H1 (cell line): ENCODE data around the gene CCDC28A. TPM values are rescaled to one million over a fixed set of nuclear protein-coding genes. Genes with fewer than 3 reads are reported as not detected.

ENCODE experiments used
- CTCF ChIA-PET: fragments of 300-600 bp; sonication (Branson Sonifier 250); formaldehyde crosslinking; loops from one replicate; lab custom pipeline; 2021; ENCODE audit not compliant: partially characterized antibody; lab: Charles Lee
- POLR2A ChIA-PET: fragments of 300-600 bp; sonication (Branson Sonifier 250); formaldehyde crosslinking; loops from one replicate; lab custom pipeline; 2021; ENCODE audit warnings: inconsistent platforms; ENCODE audit not compliant: partially characterized antibody; lab: Charles Lee
- DNase-seq, 2 experiments: peaks; one replicate each; pipeline versions ENCODE4 v3.0.0 to v3.0.0-alpha.2; 2010 to 2022; ENCODE audit warnings: low spot score in 2 of 2, low read depth in 1 of 2, mixed read lengths in 1 of 2
- FAIRE-seq: peaks from 2 replicates; lab custom pipeline; 2011; peaks lifted over from hg19 to GRCh38; lab: Jason Lieb, UNC
- H2AFZ ChIP-seq: 2 replicates; pipeline ENCODE4 v1.8.1; 2012; ENCODE audit warnings: low read length, inconsistent platforms
- H2AK5ac ChIP-seq: 2 replicates; pipeline ENCODE4 v1.6.1; 2013; ENCODE audit warnings: low read depth, low read length
- H2BK120ac ChIP-seq: replicated peaks from 2 replicates; pipeline ENCODE3; 2013; ENCODE audit warnings: low read depth, low read length, inconsistent platforms
- H2BK12ac ChIP-seq: 2 replicates; pipeline ENCODE4 v1.6.1; 2013; ENCODE audit warnings: low read depth, low read length
- H2BK15ac ChIP-seq: 2 replicates; pipeline ENCODE4 v1.6.1; 2013; ENCODE audit warnings: low read length
- H2BK20ac ChIP-seq: 2 replicates; pipeline ENCODE4 v1.6.1; 2013; ENCODE audit warnings: low read length
- H2BK5ac ChIP-seq: 2 replicates; pipeline ENCODE4 v1.6.1; 2013; ENCODE audit warnings: low read depth, low read length
- H3K14ac ChIP-seq: 2 replicates; pipeline ENCODE4 v1.6.1; 2013; ENCODE audit warnings: inconsistent platforms; ENCODE audit not compliant: insufficient read length
- H3K18ac ChIP-seq: 2 replicates; pipeline ENCODE4 v1.6.1; 2013; ENCODE audit warnings: low read length; ENCODE audit errors: extremely low read depth
- H3K23ac ChIP-seq: 2 replicates; pipeline ENCODE4 v1.6.1; 2013; ENCODE audit warnings: inconsistent platforms; ENCODE audit not compliant: insufficient read length
- H3K23me2 ChIP-seq: 2 replicates; pipeline ENCODE4 v1.6.1; 2013; ENCODE audit warnings: low read depth, low read length
- H3K27ac ChIP-seq: 2 replicates; pipeline ENCODE4 v1.6.1; 2011; ENCODE audit warnings: low read depth, low read length, inconsistent platforms
- H3K27me3 ChIP-seq, 4 experiments: replicated peaks in 1 of 4; 1 replicate in 1 of 4; 2 replicates in 3 of 4; pipeline versions ENCODE4 v1.6.1 to v1.8.1; 2011 to 2013; ENCODE audit warnings: low read length in 3 of 4, mild to moderate bottlenecking in 3 of 4, inconsistent platforms in 2 of 4, mixed read lengths in 2 of 4, moderate library complexity in 1 of 4; ENCODE audit not compliant: control insufficient read depth in 3 of 4, insufficient read depth in 3 of 4; ENCODE audit errors: extremely low read depth in 1 of 4
- H3K36me3 ChIP-seq, 4 experiments: 2 replicates each; pipeline versions ENCODE4 v1.6.1 to v1.8.1; 2011 to 2013; ENCODE audit warnings: mild to moderate bottlenecking in 4 of 4, low read length in 3 of 4, moderate library complexity in 2 of 4, control low read depth in 1 of 4, inconsistent platforms in 1 of 4; ENCODE audit not compliant: insufficient read depth in 4 of 4, control insufficient read depth in 2 of 4
- H3K4ac ChIP-seq: replicated peaks from 2 replicates; pipeline ENCODE3; 2013; ENCODE audit warnings: low read length, low read depth, mixed read lengths, inconsistent platforms; ENCODE audit not compliant: insufficient read length
- H3K4me1 ChIP-seq, 4 experiments: replicated peaks in 1 of 4; 1 replicate in 1 of 4; 2 replicates in 3 of 4; pipeline versions ENCODE4 v1.6.1 to v1.8.1; 2011 to 2013; ENCODE audit warnings: low read length in 3 of 4, inconsistent platforms in 2 of 4, mixed read lengths in 1 of 4; ENCODE audit not compliant: insufficient read depth in 4 of 4, control insufficient read depth in 3 of 4
- H3K4me2 ChIP-seq, 2 experiments: 2 replicates each; pipeline versions ENCODE4 v1.6.1 to v1.8.1; 2011 to 2013; ENCODE audit warnings: low read depth in 2 of 2, low read length in 2 of 2, control low read depth in 1 of 2, inconsistent platforms in 1 of 2, mild to moderate bottlenecking in 1 of 2; ENCODE audit not compliant: insufficient read depth in 1 of 2
- H3K4me3 ChIP-seq, 4 experiments: fragments of 200-600, 300-600 bp in 1 of 4; sonication (generic), shearing (Covaris generic), sonication (Bioruptor Twin) in 1 of 4; 2 replicates each; pipeline versions ENCODE4 v1.5.1 to v1.8.1; 2011 to 2016; ENCODE audit warnings: low read length in 4 of 4, low read depth in 3 of 4, control low read depth in 2 of 4, inconsistent platforms in 2 of 4, mild to moderate bottlenecking in 2 of 4, mixed read lengths in 1 of 4, moderate library complexity in 1 of 4; ENCODE audit not compliant: insufficient read depth in 2 of 4; ENCODE audit errors: extremely low read depth in 1 of 4
- H3K56ac ChIP-seq: replicated peaks from 2 replicates; pipeline ENCODE3; 2013; ENCODE audit warnings: low read depth, mild to moderate bottlenecking, mixed read lengths, low read length, inconsistent platforms; ENCODE audit not compliant: insufficient read length
- H3K79me1 ChIP-seq: 2 replicates; pipeline ENCODE4 v1.6.1; 2013; ENCODE audit warnings: low read depth, low read length, control low read depth
- H3K79me2 ChIP-seq, 2 experiments: 2 replicates each; pipeline versions ENCODE4 v1.6.1 to v1.8.1; 2012 to 2013; ENCODE audit warnings: low read length in 2 of 2, mild to moderate bottlenecking in 2 of 2, inconsistent platforms in 1 of 2; ENCODE audit not compliant: insufficient read depth in 2 of 2, control insufficient read depth in 1 of 2
- H3K9ac ChIP-seq, 4 experiments: replicated peaks in 1 of 4; 1 replicate in 1 of 4; 2 replicates in 3 of 4; pipeline versions ENCODE4 v1.6.1 to v1.8.1; 2011 to 2013; ENCODE audit warnings: low read depth in 3 of 4, low read length in 3 of 4, control low read depth in 2 of 4, mild to moderate bottlenecking in 2 of 4, moderate library complexity in 2 of 4, inconsistent platforms in 1 of 4; ENCODE audit errors: extremely low read depth in 1 of 4
- H3K9me3 ChIP-seq, 2 experiments: 2 replicates each; pipeline versions ENCODE4 v1.6.1 to v1.8.1; 2012 to 2013; ENCODE audit warnings: mild to moderate bottlenecking in 2 of 2, moderate library complexity in 2 of 2, control low read depth in 1 of 2, inconsistent platforms in 1 of 2, low read depth in 1 of 2, low read length in 1 of 2, mixed read lengths in 1 of 2; ENCODE audit not compliant: insufficient read depth in 2 of 2
- H4K20me1 ChIP-seq, 2 experiments: replicated peaks in 1 of 2; 2 replicates each; pipeline versions ENCODE3 to v1.8.1; 2011 to 2013; ENCODE audit warnings: inconsistent platforms in 2 of 2, low read length in 2 of 2, mild to moderate bottlenecking in 1 of 2; ENCODE audit not compliant: insufficient read depth in 2 of 2, control insufficient read depth in 1 of 2
- H4K5ac ChIP-seq: 2 replicates; pipeline ENCODE4 v1.6.1; 2013; ENCODE audit warnings: low read length, low read depth, mixed read lengths, inconsistent platforms; ENCODE audit not compliant: insufficient read length
- H4K8ac ChIP-seq: 2 replicates; pipeline ENCODE4 v1.8.0; 2013; ENCODE audit warnings: mild to moderate bottlenecking, moderate library complexity, low read length, inconsistent platforms; ENCODE audit not compliant: insufficient read depth; ENCODE audit errors: extremely low read depth
- H4K91ac ChIP-seq: replicated peaks from 2 replicates; pipeline ENCODE3; 2013; ENCODE audit warnings: low read length, mixed read lengths, inconsistent platforms; ENCODE audit not compliant: insufficient read length
- CBX5 ChIP-seq: fragments of 300-800, 300-1000 bp; sonication (generic); IDR thresholded peaks from 2 replicates; pipeline ENCODE4 v1.7.1; 2016; ENCODE audit warnings: antibody characterized with exemption, low read length, low read depth
- GTF2F1 ChIP-seq: IDR thresholded peaks from 2 replicates; pipeline ENCODE4 v1.6.1; 2012; ENCODE audit warnings: low read depth, low read length, improper control_type of control experiment, borderline replicate concordance
- JUN ChIP-seq: IDR thresholded peaks from 2 replicates; pipeline ENCODE4 v1.6.1; 2011; ENCODE audit warnings: low read depth, mild to moderate bottlenecking, improper control_type of control experiment, low read length
- NANOG ChIP-seq: IDR thresholded peaks from 2 replicates; pipeline ENCODE4 v1.6.1; 2011; ENCODE audit warnings: low read length, low read depth, mild to moderate bottlenecking, inconsistent platforms; ENCODE audit not compliant: insufficient read depth, poor library complexity, severe bottlenecking
- POU5F1 ChIP-seq: IDR thresholded peaks from 2 replicates; pipeline ENCODE4 v1.6.1; 2011; ENCODE audit warnings: low read depth, mild to moderate bottlenecking, low read length, moderate library complexity
- SP1 ChIP-seq: IDR thresholded peaks from 2 replicates; pipeline ENCODE4 v1.6.1; 2011; ENCODE audit warnings: low read depth, low read length
- SRF ChIP-seq: IDR thresholded peaks from 2 replicates; pipeline ENCODE4 v1.6.1; 2011; ENCODE audit warnings: mild to moderate bottlenecking, low read depth, low read length, moderate library complexity
- SUZ12 ChIP-seq: fragments of 200-600 bp; sonication (generic); IDR thresholded peaks from 2 replicates; pipeline ENCODE4 v1.6.1; 2012; ENCODE audit warnings: mild to moderate bottlenecking, inconsistent platforms, low read length, moderate library complexity, mixed read lengths
- TAF1 ChIP-seq: IDR thresholded peaks from 2 replicates; pipeline ENCODE4 v1.6.1; 2011; ENCODE audit warnings: mild to moderate bottlenecking, low read depth, low read length
- TCF12 ChIP-seq: IDR thresholded peaks from 2 replicates; pipeline ENCODE4 v1.6.1; 2011; ENCODE audit warnings: low read depth, mild to moderate bottlenecking, low read length
- TEAD4 ChIP-seq: IDR thresholded peaks from 2 replicates; pipeline ENCODE4 v1.6.1; 2012; ENCODE audit warnings: low read depth, low read length, inconsistent platforms, mixed read lengths
- WGBS, 2 experiments: shearing (Covaris generic) in 1 of 2; methylation state at CpG; one replicate each; pipeline versions ENCODE4 v1.1.6 to v1.1.7; 2013 to 2015; ENCODE audit warnings: low lambda C conversion rate in 2 of 2, mixed read lengths in 2 of 2, inconsistent platforms in 1 of 2, low coverage in 1 of 2, missing lambda C conversion rate in 1 of 2; ENCODE audit not compliant: insufficient replicate concordance in 2 of 2, insufficient coverage in 1 of 2, insufficient read length in 1 of 2; ENCODE audit errors: extremely low coverage in 1 of 2, missing lambda C conversion rate in 1 of 2; 5-methylcytosine and 5-hydroxymethylcytosine counted together
- polyA plus RNA-seq, 7 experiments: library from polyadenylated mRNA; depleted of rRNA in 3 of 7; stranded (reverse) in 5 of 7; unstranded in 2 of 7; fragments of >200 nt in 5 of 7; fragments of 200-250 nt in 2 of 7; gene quantifications; 1 replicate in 5 of 7; 2 replicates in 1 of 7; 4 replicates in 1 of 7; pipeline versions ENCODE4 v1.2.1 to v1.2.3, GENCODE V29; 2011 to 2013; ENCODE audit warnings: missing spikeins in 2 of 7, mixed read lengths in 2 of 7
- total RNA-seq: library from RNA; stranded (reverse); fragmentation: NEBNext Ultra II Directional; extraction: Animal tissue kit (Norgen Biotek cat#: 25700); gene quantifications from 2 replicates; pipeline ENCODE4 v1.2.1, GENCODE V29; 2021
- TF ChIP-seq, protein P1 (sequence below): IDR thresholded peaks from 2 replicates; pipeline ENCODE4 v1.6.1; 2012; ENCODE audit warnings: low read length, inconsistent platforms
- TF ChIP-seq, protein P2 (sequence below): IDR thresholded peaks from 2 replicates; pipeline ENCODE4 v1.6.1; 2012; ENCODE audit warnings: inconsistent platforms

CCDC28A gene
- total and polyA plus RNA-seq, 2 of the 8 experiments (the other 6 are each of a cell fraction or from before 2014, with no cell fraction given): 9.6 to 12.1 TPM

- H2BK20ac ChIP-seq: no peak overlapping the region
- H2AK5ac ChIP-seq: no peak overlapping the region
- no peaks in the 10 kb centered on the region for H3K36me3 ChIP-seq
- FAIRE-seq (no peak), DNase-seq (no peak)
- H4K8ac ChIP-seq: no peak overlapping the region
- no peaks in the 10 kb centered on the region for H3K4me1 ChIP-seq
- H3K23ac ChIP-seq: no peak overlapping the region
- H2AFZ ChIP-seq: no peak overlapping the region
- H3K23me2 ChIP-seq: no peaks in the 10 kb centered on the region; the same call in 1 of the 2 replicates
- H3K9me3 ChIP-seq: no peaks in the 10 kb centered on the region
- no peak overlapping the region for H2BK5ac ChIP-seq
- no peak overlapping the region for H3K14ac ChIP-seq
- H3K56ac ChIP-seq: no peak overlapping the region
- no peak overlapping the region for H2BK15ac ChIP-seq
- no peak overlapping the region for H3K4ac ChIP-seq
- ChIA-PET POLR2A (interaction anchor here (1.2 kb wide), 1 partner anchor 18 kb away, joined by 3 read pairs; the partner anchor contains the start of gene ECT2L), CTCF (interaction anchor here (1.5 kb wide), 1 partner anchor 12 kb away, joined by 5 read pairs; no protein-coding TSS in a partner anchor)
- H3K9ac ChIP-seq: no peak overlapping the region
- WGBS, 2 experiments: 86% methylated on average over 6 of the region's 6 CpGs; no CpG with 5 or more reads in 1 of the 2 experiments
- H3K4me3 ChIP-seq: no peak overlapping the region
- no peak overlapping the region for H3K18ac ChIP-seq
- no peaks in the 10 kb centered on the region for H3K79me1 ChIP-seq
- H4K20me1 ChIP-seq: no peaks in the 10 kb centered on the region
- H2BK12ac ChIP-seq: no peak overlapping the region
- H3K4me2 ChIP-seq: no peak overlapping the region
- H2BK120ac ChIP-seq: no peak overlapping the region
- H3K27ac ChIP-seq: no peak overlapping the region
- H3K27me3 ChIP-seq: no peaks in the 10 kb centered on the region
- no peak overlapping the region for H4K5ac ChIP-seq
- H3K79me2 ChIP-seq: no peaks in the 10 kb centered on the region
- H4K91ac ChIP-seq: no peak overlapping the region
- TF ChIP-seq, protein P1, sequence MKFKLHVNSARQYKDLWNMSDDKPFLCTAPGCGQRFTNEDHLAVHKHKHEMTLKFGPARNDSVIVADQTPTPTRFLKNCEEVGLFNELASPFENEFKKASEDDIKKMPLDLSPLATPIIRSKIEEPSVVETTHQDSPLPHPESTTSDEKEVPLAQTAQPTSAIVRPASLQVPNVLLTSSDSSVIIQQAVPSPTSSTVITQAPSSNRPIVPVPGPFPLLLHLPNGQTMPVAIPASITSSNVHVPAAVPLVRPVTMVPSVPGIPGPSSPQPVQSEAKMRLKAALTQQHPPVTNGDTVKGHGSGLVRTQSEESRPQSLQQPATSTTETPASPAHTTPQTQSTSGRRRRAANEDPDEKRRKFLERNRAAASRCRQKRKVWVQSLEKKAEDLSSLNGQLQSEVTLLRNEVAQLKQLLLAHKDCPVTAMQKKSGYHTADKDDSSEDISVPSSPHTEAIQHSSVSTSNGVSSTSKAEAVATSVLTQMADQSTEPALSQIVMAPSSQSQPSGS: no peak
- no peak for TF ChIP-seq GTF2F1
- TF ChIP-seq, protein P2, sequence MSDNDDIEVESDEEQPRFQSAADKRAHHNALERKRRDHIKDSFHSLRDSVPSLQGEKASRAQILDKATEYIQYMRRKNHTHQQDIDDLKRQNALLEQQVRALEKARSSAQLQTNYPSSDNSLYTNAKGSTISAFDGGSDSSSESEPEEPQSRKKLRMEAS: no peak
- TF ChIP-seq SP1: no peak
- no peak for TF ChIP-seq SUZ12
- no peak for TF ChIP-seq TCF12
- no peak for TF ChIP-seq TEAD4
- no peak for TF ChIP-seq SRF
- TF ChIP-seq NANOG: no peak
- TF ChIP-seq JUN: no peak
- TF ChIP-seq TAF1: no peak
- no peak for TF ChIP-seq CBX5
- no peak for TF ChIP-seq POU5F1
Observed at GRCh38 chr6:138778331-138778730, 4.8 kb downstream of the CCDC28A start.
